ENCODE data around the gene TSPAN17. TPM values are rescaled to one million over a fixed set of nuclear protein-coding genes. Genes with fewer than 3 reads are reported as not detected.

TSPAN17 gene
- total and polyA plus RNA-seq, 2 experiments from 2014 or later, result 11.7 to 52.1 TPM

GRCh38 chr5:176621661-176622079, 25.6 kb upstream of the TSPAN17 start (continued):
- no peak for TF ChIP-seq REST (IDR thresholded peaks at IDR 0.05; ENCODE audit: unreplicated experiment)
- no peak for TF ChIP-seq ETS1 (IDR thresholded peaks at IDR 0.05)
- no peak for TF ChIP-seq CREB1 (CRISPR knock-in tag; IDR thresholded peaks at IDR 0.05; ENCODE audit: low read depth)

- H3K4me2 ChIP-seq, result no peak overlapping the region
- H3K27ac Mint-ChIP-seq, result no peak overlapping the region
- TF ChIP-seq ZNF462 (CRISPR knock-in tag; IDR thresholded peaks at IDR 0.05), result no peak
- no peak for TF ChIP-seq STAT1 (IDR thresholded peaks at IDR 0.05; ENCODE audit: unreplicated experiment)
- no peak for TF ChIP-seq CREB1 (CRISPR knock-in tag; IDR thresholded peaks at IDR 0.05; ENCODE audit: low read depth)
- TF ChIP-seq CTCF (conservative IDR thresholded peaks at IDR 0.05; ENCODE audit: low read depth in 2 of 2), result no peak
- TF ChIP-seq POLR2AphosphoS5 (IDR thresholded peaks at IDR 0.05; ENCODE audit: low read depth), result no peak
- no peaks in the 10 kb centered on the region; the same call in 2 of the 3 replicates for H3K9me3 Mint-ChIP-seq
- H3K4me3 ChIP-seq, result no peak overlapping the region
- H3K9me2 ChIP-seq (ENCODE audit: insufficient read depth), result no peaks in the 10 kb centered on the region
- H3K27me3 Mint-ChIP-seq (ENCODE audit: insufficient read depth, low read depth, poor library complexity), result peaks cover 40% of the 10 kb centered on the region
- H3K36me3 ChIP-seq (ENCODE audit: insufficient read depth), result no peaks in the 10 kb centered on the region
- H3K79me2 ChIP-seq (replicated peaks; ENCODE audit: insufficient read depth), result no peaks in the 10 kb centered on the region
- H3K36me3 Mint-ChIP-seq (ENCODE audit: low read depth), result no peaks in the 10 kb centered on the region
- peaks cover 6% of the 10 kb centered on the region; the same call in 1 of the 2 replicates for H4K20me1 ChIP-seq (replicated peaks; ENCODE audit: insufficient read depth)
- peaks cover 7% of the 10 kb centered on the region; the same call in 1 of the 2 replicates for H3K4me1 ChIP-seq (ENCODE audit: insufficient read depth)
- peaks cover 29% of the 10 kb centered on the region for H3K4me1 Mint-ChIP-seq
- no peak overlapping the region for H3K27ac ChIP-seq (ENCODE audit: low read depth)
- H3F3A ChIP-seq (replicated peaks; ENCODE audit: low read depth), result 0 out of 2 replicates have a peak, but pooled peaks cover 2% of the 10 kb centered on the region
- H3K4me3 Mint-ChIP-seq, result no peak overlapping the region
- no peak overlapping the region for H2AFZ ChIP-seq
- H3K27me3 ChIP-seq (ENCODE audit: insufficient read depth), result peaks cover 32% of the 10 kb centered on the region
- DNase-seq (ENCODE audit: low spot score) (no peak), ATAC-seq (no peak)
These were observed 23.1 kb upstream of the TSPAN17 start for GRCh38 chr5:176624142-176624541.
